GM18520 (cell line): ENCODE results near the gene METTL8.
"Not testable (repeated sequence)": the region's sequence is repeated elsewhere in the genome, so short reads cannot be mapped to it uniquely, and the experiment has no call there.

Experiments used
- ATAC-seq: cut with Tn5 transposase; IDR thresholded peaks from one replicate; pipeline ENCODE4 v1.9.1; 2021; ENCODE audit not compliant: unreplicated experiment

Gene METTL8

DNA sequence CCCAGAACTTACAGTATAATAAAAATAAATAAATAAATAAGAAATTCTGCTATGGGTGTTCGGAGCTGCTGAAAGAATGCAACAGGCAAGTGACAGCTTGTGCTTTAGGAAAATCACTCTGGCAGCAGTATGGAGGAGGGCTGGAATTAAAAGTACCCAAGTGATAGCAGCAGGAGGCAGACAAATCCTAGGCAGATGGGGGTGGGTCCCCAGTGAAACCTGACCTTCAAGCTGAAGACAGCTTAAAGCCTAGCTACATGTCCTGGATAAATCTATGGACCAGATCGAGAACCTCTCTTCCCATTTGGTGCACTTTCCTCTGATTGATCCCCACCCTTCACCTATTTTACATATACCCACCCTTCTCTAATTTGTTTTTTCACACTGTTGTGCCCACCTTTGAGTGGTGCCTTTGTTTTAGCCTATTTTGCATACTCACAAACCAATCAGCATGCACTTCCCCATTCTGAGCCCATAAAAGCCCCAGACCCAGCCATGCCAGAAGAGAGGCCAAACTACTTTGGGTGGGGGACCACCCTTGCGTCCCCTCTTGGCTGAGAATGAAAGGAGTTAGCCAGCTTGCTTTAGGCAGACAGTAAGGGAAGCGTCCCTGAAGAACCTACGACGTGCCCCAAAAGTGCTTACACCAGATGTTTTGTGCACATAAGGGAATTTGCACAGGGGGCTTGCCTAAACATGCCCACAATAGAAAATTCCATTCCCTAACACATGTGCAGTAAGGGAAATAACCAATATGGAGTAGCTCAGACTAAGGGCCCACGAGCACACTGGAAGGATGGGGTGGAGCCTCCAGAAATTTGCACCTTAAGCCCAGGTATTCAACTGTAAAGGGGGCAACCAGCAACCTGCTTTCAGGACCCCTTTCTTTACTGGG is 3.0 kb downstream of the METTL8 start:
- no peak for ATAC-seq

DNA sequence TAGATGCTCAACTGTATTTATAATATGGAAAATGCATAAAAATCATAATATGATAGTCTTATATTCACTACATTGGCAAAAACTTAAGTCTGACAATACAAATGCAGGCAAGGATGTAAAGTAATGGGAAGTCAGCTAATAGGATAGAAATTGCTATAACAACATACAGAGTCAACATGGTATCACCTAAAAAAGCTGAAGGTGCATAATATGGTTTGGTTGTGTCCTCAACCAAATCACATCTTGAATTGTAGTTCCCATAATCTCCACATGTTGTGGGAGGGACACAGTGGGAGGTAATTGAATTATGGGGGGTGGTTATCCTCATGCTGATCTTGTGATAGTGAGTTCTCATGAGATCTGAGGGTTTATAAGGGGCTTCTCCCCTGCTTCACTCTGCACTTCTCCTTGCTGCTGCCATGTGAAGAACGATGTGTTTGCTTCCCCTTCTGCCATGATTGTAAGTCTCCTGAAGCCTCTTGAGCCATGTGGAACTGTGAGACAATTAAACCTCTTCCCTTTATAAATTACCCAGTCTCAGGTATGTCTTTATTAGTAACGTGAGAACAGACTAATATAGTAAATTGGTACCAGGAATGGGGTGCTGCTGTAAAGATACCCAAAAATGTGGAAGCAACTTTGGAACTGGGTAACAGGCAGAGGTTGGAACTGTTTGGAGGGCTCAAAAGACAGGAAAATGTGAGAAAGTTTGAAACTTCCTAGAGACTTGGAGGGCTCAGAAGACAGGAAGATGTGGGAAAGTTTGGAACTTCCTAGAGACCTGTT is 10.9 kb downstream of the METTL8 start:
- not testable (repeated sequence) for ATAC-seq

DNA sequence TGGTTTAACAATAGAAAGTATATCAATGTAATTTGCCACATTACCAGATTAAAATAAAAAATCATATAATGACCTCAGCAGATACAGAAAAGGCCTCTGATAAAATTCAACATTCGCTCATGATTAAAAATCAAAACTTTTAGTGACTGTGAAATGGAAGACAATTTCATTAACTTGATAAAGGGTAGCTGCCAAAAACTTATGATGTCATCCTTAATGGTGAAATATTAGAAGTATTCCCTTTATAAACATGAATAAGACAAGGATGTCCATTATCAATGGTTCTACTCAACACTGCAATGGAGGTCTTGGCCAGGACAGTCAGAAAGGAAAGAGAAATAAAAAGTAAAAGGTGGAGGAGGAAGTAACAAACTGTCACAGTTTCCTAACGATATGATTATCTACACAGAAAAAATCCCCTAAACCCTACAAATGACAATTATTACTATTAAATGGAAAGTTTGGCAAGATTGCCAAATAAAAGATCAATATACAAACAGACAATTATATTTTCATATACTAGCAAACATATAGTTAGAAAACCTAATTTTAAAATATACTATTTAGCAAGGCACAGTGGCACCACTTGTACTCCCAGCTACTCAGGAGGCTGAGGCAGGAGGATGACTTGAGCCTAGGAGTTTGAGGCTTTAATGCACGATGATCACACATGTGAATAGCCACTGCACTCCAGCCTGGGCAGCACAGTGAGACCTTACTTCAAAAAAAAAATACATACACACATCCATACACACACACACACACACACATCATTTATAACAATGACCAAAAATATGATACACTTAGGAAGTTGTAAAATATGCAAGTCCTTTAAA is 12.8 kb downstream of the METTL8 start:
- no peak for ATAC-seq

DNA sequence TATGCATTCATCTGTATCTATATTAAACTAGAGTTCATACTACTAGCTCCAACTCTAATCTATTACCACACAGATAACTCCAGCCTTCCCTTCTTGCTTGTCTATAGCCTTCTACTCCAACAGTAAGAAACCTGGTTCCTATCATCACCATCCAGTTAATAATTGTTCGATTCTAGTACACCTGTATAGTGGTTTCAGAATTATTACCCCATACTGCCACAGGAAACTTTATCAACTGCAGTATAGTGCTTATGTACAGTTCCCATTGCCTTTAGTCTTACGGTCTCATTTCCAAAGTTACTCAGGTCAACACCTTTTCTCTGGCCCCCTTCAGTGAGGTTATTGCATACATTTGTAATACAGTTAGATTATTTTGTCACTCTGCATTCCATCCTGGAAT is 14.5 kb downstream of the METTL8 start:
- ATAC-seq = no peak

DNA sequence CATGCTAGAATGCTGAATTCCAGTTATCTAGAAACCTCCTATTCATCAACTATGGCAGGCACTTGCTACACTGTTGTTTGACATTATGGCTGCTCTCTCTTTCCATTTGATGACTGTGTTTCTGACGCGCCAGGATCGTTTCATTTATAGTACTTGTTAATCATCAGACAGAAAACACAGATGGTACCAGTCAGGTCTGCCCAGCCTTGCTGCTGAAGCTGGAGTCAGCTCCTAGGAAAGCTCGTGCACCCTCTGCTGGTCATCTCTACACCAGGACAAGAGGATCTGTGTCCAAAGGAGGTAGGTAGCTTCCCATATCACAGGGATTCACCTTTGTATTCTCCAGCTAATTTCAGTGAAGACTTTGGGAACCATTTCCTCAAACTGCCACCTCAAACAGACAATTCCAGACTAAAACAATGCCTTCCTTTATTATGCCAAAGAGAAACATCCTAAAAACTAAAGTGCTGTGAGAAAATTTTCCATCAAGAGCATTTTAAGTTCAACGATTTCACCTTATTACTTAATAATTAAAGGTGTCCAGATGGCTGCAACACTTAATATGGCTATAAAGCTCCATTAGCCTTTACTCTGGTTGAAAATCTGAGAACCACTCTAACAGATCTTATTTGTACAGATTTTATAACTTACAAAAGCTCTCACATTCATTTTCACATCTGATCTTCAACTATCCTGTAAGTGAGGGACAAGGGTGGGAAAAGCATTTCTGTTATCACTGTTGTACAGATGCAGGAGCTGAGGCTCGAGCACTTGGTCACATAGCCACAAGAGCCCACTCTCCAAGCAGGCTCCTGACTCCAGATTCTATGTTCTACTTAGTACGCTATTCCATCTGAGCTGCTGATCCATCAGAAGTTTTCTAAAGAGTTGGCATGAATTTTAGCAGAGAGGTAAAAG is 17.5 kb downstream of the METTL8 start:
- peak; percentile 85 for ATAC-seq

DNA sequence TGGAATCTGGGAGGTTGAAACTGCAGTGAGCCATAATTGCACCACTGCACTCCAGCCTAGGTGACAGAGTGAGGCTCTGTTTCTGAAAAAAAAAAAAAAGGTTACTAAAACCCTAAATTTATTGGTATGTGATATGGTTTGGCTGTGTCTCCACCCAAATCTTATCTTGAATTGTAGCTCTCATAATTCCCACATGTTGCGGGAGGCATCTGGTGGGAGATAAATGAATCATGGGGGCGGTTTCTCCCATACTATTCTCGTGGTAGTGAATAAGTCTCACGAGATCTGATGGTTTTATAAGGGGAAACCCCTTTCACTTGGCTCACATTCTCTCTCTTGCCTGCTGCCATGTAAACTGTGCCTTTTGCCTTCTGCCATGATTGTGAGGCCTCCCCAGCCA is 19.1 kb downstream of the METTL8 start:
- not testable (repeated sequence) for ATAC-seq

DNA sequence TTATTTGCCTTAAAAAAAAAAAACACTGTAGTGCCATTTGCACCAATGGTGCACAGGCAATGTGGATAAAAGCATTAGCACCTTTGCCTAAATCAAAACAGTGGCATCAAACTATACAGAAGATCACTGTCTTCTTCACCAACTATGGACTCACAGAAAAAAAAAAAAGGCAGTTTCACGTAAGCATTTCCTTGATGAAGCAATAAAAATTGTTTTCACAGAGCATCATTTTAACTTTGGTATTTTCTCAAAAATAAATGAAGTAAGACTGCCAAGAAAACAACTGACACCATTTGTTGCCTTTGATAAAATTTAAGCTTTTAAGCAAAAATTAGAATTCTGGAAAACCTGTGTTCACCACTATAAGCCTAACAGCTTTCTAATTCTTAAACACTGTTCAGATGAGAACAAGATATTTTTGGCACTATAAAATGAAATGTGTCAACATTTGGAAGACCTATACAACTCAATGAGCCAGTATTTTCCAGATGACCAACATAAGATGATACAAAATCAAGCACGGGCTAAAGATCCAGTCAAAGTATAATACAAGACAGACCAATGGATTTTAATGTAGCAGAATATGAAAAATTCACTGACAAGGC is 21.1 kb downstream of the METTL8 start:
- no peak for ATAC-seq

DNA sequence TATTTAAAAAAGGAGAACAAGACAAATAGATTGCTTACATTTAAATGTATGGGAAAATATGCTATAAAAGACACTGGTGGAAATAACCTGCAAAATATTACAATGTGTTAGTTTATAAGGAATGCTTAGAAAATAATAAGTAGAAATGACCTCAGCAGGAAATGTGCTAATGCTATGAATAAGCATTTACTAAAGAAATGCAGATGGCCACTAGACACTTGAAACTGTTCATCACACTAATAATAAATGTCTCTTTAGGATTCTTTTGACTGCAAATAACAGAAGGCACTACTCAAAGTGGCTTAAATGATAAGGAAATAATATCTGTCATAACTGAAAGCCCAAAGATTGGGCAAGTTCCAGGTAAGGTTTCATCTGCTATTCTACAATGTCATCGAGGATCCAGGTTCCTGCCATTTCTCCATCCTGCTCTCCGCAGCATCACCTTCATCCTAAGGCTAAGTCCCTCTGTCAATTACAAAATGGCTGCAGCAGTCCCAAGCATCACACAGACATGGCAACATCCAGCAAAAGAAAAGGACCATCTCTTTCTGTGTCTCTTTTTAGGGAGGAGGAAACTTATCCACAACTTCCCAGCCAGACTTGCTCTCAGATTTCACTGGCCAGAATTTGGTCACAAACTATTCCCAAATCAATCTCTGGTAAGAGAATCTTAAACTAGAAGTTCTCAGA is 21.9 kb downstream of the METTL8 start:
- ATAC-seq = no peak

DNA sequence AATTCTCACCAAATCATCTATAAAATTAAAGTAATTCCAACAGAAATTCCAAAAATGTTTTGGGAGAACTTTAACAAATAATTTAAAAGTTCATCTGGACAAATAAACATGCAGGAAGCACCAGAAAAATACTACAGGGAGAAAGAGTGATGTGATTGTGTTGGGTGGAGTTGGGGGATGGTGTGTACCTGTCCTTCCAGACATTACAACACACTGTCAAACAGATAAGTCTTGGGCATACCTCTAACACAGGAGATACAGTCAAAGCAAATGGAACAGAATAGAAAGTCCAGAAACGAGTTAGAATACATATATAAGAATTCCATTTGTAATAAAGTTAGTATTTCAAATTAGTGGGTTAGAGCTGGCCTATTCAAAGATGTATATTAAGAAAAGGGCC is 22.6 kb downstream of the METTL8 start:
- ATAC-seq = no peak

DNA sequence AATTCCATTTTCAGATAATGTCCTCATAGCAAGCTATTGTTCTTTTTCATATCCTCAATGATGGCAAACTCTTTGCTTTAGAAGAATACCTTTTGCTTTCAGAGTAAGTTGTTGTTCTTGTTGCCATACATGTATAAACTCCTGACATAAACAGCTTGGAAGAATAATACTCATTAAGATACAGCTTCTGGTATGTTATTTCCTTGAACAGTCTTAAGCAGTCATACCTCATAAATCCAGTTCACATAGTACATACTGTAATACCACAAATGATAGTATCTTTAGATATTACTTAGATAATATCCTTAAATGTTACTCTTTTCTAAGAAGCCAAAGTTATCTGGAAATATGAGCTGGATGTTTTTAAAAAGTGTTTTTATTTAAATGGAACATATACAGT is 23.2 kb downstream of the METTL8 start:
- ATAC-seq = no peak

DNA sequence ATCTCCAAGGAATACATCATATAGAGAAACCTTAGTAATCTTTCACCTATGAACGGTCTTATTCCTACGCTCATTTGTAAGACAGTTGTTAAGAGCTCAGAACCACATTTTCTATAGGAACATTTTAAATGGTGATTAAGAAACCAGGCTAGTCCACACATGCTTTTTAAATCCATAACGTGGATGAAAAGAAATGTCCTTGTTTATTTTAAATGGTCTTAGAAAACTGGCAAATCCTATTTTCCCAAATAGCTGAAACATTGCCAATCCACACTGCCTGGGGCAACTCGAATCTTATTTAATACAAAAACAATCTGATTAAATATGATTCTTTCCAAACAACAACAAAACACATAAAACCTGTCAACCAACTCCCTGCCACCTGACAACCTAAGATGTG is 23.7 kb downstream of the METTL8 start:
- no peak for ATAC-seq

DNA sequence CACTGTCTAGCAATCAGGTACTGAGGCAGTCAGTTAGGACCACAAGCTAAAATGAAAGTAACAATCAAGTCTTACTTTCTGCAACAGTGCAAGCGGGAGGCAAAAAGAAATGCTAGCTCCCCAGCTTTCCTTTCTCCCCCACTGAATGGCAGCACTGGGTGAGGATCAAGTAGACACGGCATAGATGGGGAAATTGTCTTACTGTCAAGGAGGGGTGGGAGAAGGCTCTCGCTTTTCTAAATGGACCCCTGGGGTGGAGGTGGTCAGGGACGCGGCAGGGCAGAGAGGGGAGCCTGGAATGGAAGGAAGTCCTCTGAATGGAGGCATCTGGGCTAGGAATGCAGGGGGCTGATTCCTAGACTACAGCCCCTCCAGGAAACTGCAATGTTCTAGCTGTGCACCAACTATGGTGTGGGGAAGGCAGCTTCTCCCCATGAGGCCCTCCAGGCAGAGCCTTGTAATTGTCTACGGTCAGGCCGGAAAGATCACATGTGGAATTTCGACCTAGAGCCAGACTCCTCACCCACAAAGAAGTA is 24.3 kb downstream of the METTL8 start:
- ATAC-seq = no peak

DNA sequence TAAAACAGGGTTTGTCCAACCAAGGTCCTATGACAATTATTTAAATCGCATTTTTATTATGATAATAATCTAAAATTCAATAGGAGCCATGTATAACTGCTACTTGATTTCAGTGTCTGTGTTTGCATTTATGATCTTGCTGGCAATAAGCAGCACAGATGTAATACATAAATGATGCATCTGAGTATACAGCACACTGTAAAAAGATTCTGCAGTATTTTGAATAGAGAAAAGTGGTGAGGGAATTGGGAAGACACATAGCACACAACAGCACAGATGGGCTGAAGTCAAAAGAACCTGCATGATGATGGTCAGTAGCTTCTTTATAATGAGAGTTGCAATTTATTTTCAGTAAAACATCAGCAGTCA is 26.1 kb downstream of the METTL8 start:
- ATAC-seq = no peak

DNA sequence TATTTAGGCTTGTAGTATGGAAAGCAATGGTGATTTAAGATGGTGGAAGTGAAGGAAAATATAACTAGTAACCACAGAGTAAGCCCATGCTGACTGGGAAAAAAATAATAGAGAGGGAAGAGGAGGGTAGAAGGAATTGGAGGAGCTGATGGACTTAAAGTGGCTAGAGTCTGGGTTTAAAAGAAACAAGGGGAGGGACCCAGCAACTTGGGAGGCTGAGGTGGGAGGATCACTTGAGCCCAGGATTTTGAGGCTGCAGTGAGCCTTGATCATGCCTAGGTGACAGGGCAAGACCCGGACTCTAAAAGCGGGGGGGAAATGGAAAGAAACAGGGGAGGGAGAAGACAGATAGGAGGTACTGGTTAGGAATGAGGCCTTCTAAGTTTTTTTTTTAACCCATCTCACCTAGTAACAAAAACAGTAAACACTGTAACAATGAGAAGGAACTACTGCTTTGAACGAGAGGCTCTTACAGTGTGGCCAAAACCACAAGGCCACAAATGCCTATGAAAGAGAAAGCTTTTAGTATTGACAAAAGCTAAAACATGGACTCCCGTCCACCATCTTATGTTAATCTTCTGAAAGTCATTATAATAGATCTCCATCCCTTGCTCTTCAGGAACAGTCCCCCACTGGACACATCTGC is 26.6 kb downstream of the METTL8 start:
- peak; percentile 48 for ATAC-seq

DNA sequence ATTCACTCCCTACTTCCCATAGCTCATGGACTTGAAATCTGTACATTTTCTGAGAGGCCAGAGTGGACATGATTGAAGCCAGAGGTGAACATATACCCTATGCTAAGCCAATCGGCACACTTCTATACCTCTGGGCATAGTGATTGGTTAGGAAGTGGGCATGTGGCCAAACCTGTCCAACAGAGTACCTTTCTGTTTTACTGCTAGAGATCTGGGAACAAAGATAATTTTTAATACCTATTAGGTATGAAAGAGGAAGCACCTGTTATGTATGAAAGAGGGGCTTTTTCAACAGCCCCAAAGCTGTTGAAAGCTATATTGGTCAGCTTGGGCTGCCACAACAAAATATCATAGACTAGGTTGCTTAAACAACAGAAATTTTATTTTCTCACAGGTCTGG is 27.7 kb downstream of the METTL8 start:
- peak; percentile 42 for ATAC-seq

DNA sequence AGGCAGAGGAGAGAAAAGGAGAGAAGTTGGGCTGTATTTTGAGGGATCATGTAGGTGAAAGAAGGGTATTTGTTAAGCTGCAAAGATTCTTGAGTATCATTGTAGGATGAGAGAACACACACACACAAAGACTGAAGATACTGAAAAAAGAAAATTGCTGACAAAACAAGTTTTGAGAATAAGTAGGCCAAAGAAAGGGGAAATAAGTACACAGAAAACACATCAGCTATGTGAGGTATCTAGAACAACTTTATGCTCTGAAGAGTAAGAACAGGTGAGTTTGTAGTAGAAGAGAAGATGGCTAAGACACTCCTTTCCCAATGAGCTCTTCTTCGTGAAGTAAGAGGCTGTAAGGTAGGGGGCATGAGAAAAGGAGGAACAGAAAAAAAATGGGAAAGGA is 28.2 kb downstream of the METTL8 start:
- no peak for ATAC-seq

DNA sequence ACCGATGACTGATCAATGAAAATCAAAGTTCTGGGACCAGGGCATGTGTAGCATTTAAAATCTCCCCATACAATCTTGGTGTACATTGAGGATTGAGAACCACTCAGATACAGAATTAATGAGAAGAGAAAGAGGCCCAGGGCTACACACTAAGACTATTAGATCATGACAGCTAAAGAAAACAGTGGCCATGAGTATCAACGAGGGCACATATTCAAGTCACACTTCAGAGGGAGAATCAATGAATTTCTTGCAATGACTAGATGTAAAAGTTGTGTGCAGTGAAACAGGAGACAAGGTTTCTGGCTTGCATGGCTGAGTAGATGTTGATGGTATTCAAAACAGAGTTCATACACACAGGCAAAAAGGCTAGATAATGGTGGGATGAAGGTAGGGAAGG is 29.1 kb downstream of the METTL8 start:
- no peak for ATAC-seq

DNA sequence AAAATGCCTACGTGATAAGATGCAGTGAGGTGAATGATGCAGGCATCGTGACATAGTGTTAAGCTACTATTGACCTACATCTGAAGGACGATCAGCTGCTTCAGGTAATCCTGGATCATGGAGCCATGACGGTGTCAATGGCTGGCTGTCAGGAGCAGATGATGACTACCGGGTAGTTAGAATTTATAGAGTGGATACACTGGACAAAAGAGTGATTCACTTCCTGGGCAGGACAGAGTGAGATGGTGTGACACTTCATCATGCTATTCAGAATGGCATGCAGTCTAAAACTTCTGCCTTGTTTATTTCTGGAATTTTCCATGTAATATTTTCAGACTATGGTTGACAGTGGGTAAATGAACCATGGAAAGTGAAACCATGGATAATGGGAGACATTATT is 29.5 kb downstream of the METTL8 start:
- ATAC-seq = no peak
